Fibroblast of villous mesenchyme (primary cell): Measurements from ENCODE around the gene PRKN. TPM values are rescaled to one million over a fixed set of nuclear protein-coding genes. Genes with fewer than 3 reads are reported as not detected.
A peak's percentile ranks its signal among the peaks of the same experiment; 100 is the strongest.

Source experiments
- DNase-seq: peaks from one replicate; pipeline ENCODE4 v3.0.0-alpha.2; 2010; ENCODE audit warnings: low read depth
- H3K4me3 ChIP-seq: 2 replicates; pipeline ENCODE4 v1.5.1; 2011; ENCODE audit warnings: low read depth, mild to moderate bottlenecking, low read length
- CTCF ChIP-seq: IDR thresholded peaks from 2 replicates; pipeline ENCODE4 v1.5.1; 2012; ENCODE audit warnings: low read depth, mild to moderate bottlenecking, low read length; ENCODE audit not compliant: insufficient read depth
- total RNA-seq: library from RNA; depleted of rRNA; stranded (reverse); fragments of >200 nt; gene quantifications from 2 replicates; pipeline ENCODE4 v1.2.3, GENCODE V29; 2012

The PRKN gene
- total RNA-seq, 1 donor: 2.2 TPM

GRCh38 chr6:162154001-162154400, 573.6 kb downstream of the PRKN start:
- DNase-seq: no peak
- H3K4me3 ChIP-seq: no peak overlapping the region
- TF ChIP-seq CTCF: no peak

- no peak for TF ChIP-seq CTCF
- DNase-seq: no peak
- no peak overlapping the region for H3K4me3 ChIP-seq
Observed at GRCh38 chr6:162153120-162153519, 574.4 kb downstream of the PRKN start.

- TF ChIP-seq CTCF: no peak
Observed at GRCh38 chr6:162151021-162151665, 576.4 kb downstream of the PRKN start.

GRCh38 chr6:162150295-162150694, 577.3 kb downstream of the PRKN start:
- TF ChIP-seq CTCF: no peak
- no peak overlapping the region for H3K4me3 ChIP-seq
- DNase-seq: no peak

More at GRCh38 chr6:162151021-162151665, 576.4 kb downstream of the PRKN start:
- no peak overlapping the region for H3K4me3 ChIP-seq
- DNase-seq: peak; percentile 1

GRCh38 chr6:162149786-162150185, 577.8 kb downstream of the PRKN start:
- no peak overlapping the region for H3K4me3 ChIP-seq
- no peak for DNase-seq
- TF ChIP-seq CTCF: no peak

- DNase-seq: no peak
- TF ChIP-seq CTCF: no peak
- no peak overlapping the region for H3K4me3 ChIP-seq
Observed at GRCh38 chr6:162147805-162148204, 579.8 kb downstream of the PRKN start.

GRCh38 chr6:162147281-162147680, 580.3 kb downstream of the PRKN start:
- no peak for DNase-seq
- TF ChIP-seq CTCF: no peak

More at GRCh38 chr6:162147281-162147680, 580.3 kb downstream of the PRKN start:
- no peak overlapping the region for H3K4me3 ChIP-seq
